ENCODE measurements around the gene IGFN1. TPM values are rescaled to one million over a fixed set of nuclear protein-coding genes. Genes with fewer than 3 reads are reported as not detected.
A peak's percentile ranks its signal among the peaks of the same experiment; 100 is the strongest.

Gene IGFN1
- total and polyA plus RNA-seq, 2 experiments from 2014 or later = 0.37 to 3.1 TPM

- TF ChIP-seq CTCF (IDR thresholded peaks at IDR 0.05; ENCODE audit: poor library complexity) = no peak
- TF ChIP-seq EZH2 (IDR thresholded peaks at IDR 0.05; ENCODE audit: borderline replicate concordance) = no peak
- TF ChIP-seq EZH2phosphoT487 (IDR thresholded peaks at IDR 0.05; ENCODE audit: low read depth, severe bottlenecking, unreplicated experiment) = no peak
- Histone ChIP-seq H3K36me3 (replicated peaks; ENCODE audit: insufficient read depth, low read depth) (no peaks in the 10 kb centered on the region), H3K79me2 (no peaks in the 10 kb centered on the region), H3K4me2 (no peak overlapping the region), H3K9me2 (replicated peaks; ENCODE audit: insufficient read depth) (no peaks in the 10 kb centered on the region), H3K27me3 (no peaks in the 10 kb centered on the region), H2AFZ (no peak overlapping the region), H3K9me3 (ENCODE audit: low read depth) (no peaks in the 10 kb centered on the region), H4K20me1 (ENCODE audit: insufficient read depth, poor library complexity, severe bottlenecking) (no peaks in the 10 kb centered on the region), H3K4me3 (no peak overlapping the region), H3K4me1 (ENCODE audit: insufficient read depth) (no peaks in the 10 kb centered on the region), H3K27ac (no peak overlapping the region)
- DNase-seq (ENCODE audit: low spot score) = no peak
- 86% methylated on average over 15 of the region's 16 CpGs for WGBS (ENCODE audit: low lambda C conversion rate, missing lambda C conversion rate)
These were observed 37.7 kb downstream of the IGFN1 start for GRCh38 chr1:201228011-201228983.

GRCh38 chr1:201229095-201229494, 38.5 kb downstream of the IGFN1 start:
- WGBS (ENCODE audit: low lambda C conversion rate, missing lambda C conversion rate) = 100% methylated on average over 4 of the region's 4 CpGs
- no peak for TF ChIP-seq EZH2 (IDR thresholded peaks at IDR 0.05; ENCODE audit: borderline replicate concordance)
- TF ChIP-seq CTCF (IDR thresholded peaks at IDR 0.05; ENCODE audit: poor library complexity) = no peak
- TF ChIP-seq EZH2phosphoT487 (IDR thresholded peaks at IDR 0.05; ENCODE audit: low read depth, severe bottlenecking, unreplicated experiment) = no peak
- DNase-seq (ENCODE audit: low spot score) = no peak

GRCh38 chr1:201229771-201230635, 39.4 kb downstream of the IGFN1 start:
- Histone ChIP-seq H3K9me2 (replicated peaks; ENCODE audit: insufficient read depth) (no peaks in the 10 kb centered on the region), H3K4me3 (no peak overlapping the region), H3K79me2 (no peaks in the 10 kb centered on the region), H3K27me3 (no peaks in the 10 kb centered on the region), H3K27ac (no peak overlapping the region), H2AFZ (no peak overlapping the region), H3K4me2 (no peak overlapping the region), H3K4me1 (ENCODE audit: insufficient read depth) (no peaks in the 10 kb centered on the region), H3K36me3 (replicated peaks; ENCODE audit: insufficient read depth, low read depth) (no peaks in the 10 kb centered on the region), H3K9me3 (ENCODE audit: low read depth) (no peaks in the 10 kb centered on the region), H4K20me1 (ENCODE audit: insufficient read depth, poor library complexity, severe bottlenecking) (no peaks in the 10 kb centered on the region)
- DNase-seq (ENCODE audit: low spot score) = peak; percentile 6
- 61% methylated on average over 6 of the region's 6 CpGs for WGBS (ENCODE audit: low lambda C conversion rate, missing lambda C conversion rate)
- TF ChIP-seq EZH2phosphoT487 (IDR thresholded peaks at IDR 0.05; ENCODE audit: low read depth, severe bottlenecking, unreplicated experiment) = no peak
- peak; percentile 31 for TF ChIP-seq CTCF (IDR thresholded peaks at IDR 0.05; ENCODE audit: poor library complexity)

More at GRCh38 chr1:201229095-201229494, 38.5 kb downstream of the IGFN1 start:
- no peaks in the 10 kb centered on the region for H3K36me3 ChIP-seq (replicated peaks; ENCODE audit: insufficient read depth, low read depth)
- no peaks in the 10 kb centered on the region for H3K9me3 ChIP-seq (ENCODE audit: low read depth)
- H3K27me3 ChIP-seq = no peaks in the 10 kb centered on the region
- no peak overlapping the region for H3K27ac ChIP-seq
- H3K4me1 ChIP-seq (ENCODE audit: insufficient read depth) = no peaks in the 10 kb centered on the region
- no peak overlapping the region for H3K4me3 ChIP-seq
- H4K20me1 ChIP-seq (ENCODE audit: insufficient read depth, poor library complexity, severe bottlenecking) = no peaks in the 10 kb centered on the region
- no peak overlapping the region for H2AFZ ChIP-seq
- H3K4me2 ChIP-seq = no peak overlapping the region
- H3K79me2 ChIP-seq = no peaks in the 10 kb centered on the region
- H3K9me2 ChIP-seq (replicated peaks; ENCODE audit: insufficient read depth) = no peaks in the 10 kb centered on the region
